ENCODE measurements around the gene BTBD17. TPM values are rescaled to one million over a fixed set of nuclear protein-coding genes. Genes with fewer than 3 reads are reported as not detected.

The BTBD17 gene
- total and polyA plus RNA-seq, 2 of the 8 experiments (the other 6 are each of a cell fraction or from before 2014, with no cell fraction given) = 7.0 to 14.8 TPM

GRCh38 chr17:74404218-74404617 lies 42.5 kb upstream of the BTBD17 start:
- POLR2A ChIA-PET (ENCODE audit: partially characterized antibody) = interaction anchor here (0.7 to 1.2 kb wide), 3 partner anchors 9 to 48 kb away, joined by 3 to 6 read pairs (median 3); no protein-coding TSS in a partner anchor
- CTCF ChIA-PET (ENCODE audit: partially characterized antibody) = interaction anchor here (0.6 to 7.4 kb wide), 15 partner anchors 8 to 440 kb away, joined by 3 to 47 read pairs (median 3); no protein-coding TSS in a partner anchor
- Histone ChIP-seq H2BK12ac (ENCODE audit: low read depth, low read length) (peak overlapping the region; percentile 86), H3K4me2 (ENCODE audit: insufficient read depth in 1 of 2, low read depth in 2 of 2, low read length in 2 of 2) (peak overlapping the region; percentile 55 to 58), H3K4ac (replicated peaks; ENCODE audit: insufficient read length, low read depth, low read length) (peak overlapping the region; percentile 65), H2BK120ac (replicated peaks; ENCODE audit: low read depth, low read length) (no peak overlapping the region), H3K4me3 (ENCODE audit: extremely low read depth in 1 of 4, insufficient read depth in 2 of 4, low read depth in 3 of 4, low read length in 4 of 4) (peak overlapping the region in 1 of 4 experiments; percentile 37; a peak in 4 of 8 replicates), H3K9me3 (ENCODE audit: insufficient read depth in 2 of 2, low read depth in 1 of 2, low read length in 1 of 2) (no peaks in the 10 kb centered on the region), H4K20me1 (replicated peaks in 1 of 2; ENCODE audit: control insufficient read depth in 1 of 2, insufficient read depth in 2 of 2, low read length in 2 of 2) (no peaks in the 10 kb centered on the region), H3K14ac (ENCODE audit: insufficient read length) (no peak overlapping the region), H3K79me2 (ENCODE audit: control insufficient read depth in 1 of 2, insufficient read depth in 2 of 2, low read length in 2 of 2) (no peaks in the 10 kb centered on the region), H2BK5ac (ENCODE audit: low read depth, low read length) (peak overlapping the region; percentile 84; the same call in 1 of the 2 replicates), H3K79me1 (ENCODE audit: low read depth, low read length) (no peaks in the 10 kb centered on the region), H3K56ac (replicated peaks; ENCODE audit: insufficient read length, low read depth, low read length) (no peak overlapping the region), H2AFZ (ENCODE audit: low read length) (peak overlapping the region; percentile 88), H4K5ac (ENCODE audit: insufficient read length, low read depth, low read length) (peak overlapping the region; percentile 13), H2BK20ac (ENCODE audit: low read length) (peak overlapping the region; percentile 90), H3K23me2 (ENCODE audit: low read depth, low read length) (no peaks in the 10 kb centered on the region; the same call in 1 of the 2 replicates), H3K23ac (ENCODE audit: insufficient read length) (no peak overlapping the region), H2AK5ac (ENCODE audit: low read depth, low read length) (peak overlapping the region; percentile 3; the same call in 1 of the 2 replicates), H3K27ac (ENCODE audit: low read depth, low read length) (peak overlapping the region; percentile 58), H4K91ac (replicated peaks; ENCODE audit: insufficient read length, low read length) (peak overlapping the region; percentile 69), H4K8ac (ENCODE audit: extremely low read depth, insufficient read depth, low read length) (peak overlapping the region; percentile 85; the same call in 1 of the 2 replicates), H3K4me1 (replicated peaks in 1 of 4; ENCODE audit: control insufficient read depth in 3 of 4, insufficient read depth in 4 of 4, low read length in 3 of 4) (peaks cover 3 to 17% (median 14%) of the 10 kb centered on the region in 4 experiments), H3K36me3 (ENCODE audit: control insufficient read depth in 2 of 4, insufficient read depth in 4 of 4, low read length in 3 of 4) (no peaks in the 10 kb centered on the region), H3K27me3 (replicated peaks in 1 of 4; ENCODE audit: control insufficient read depth in 3 of 4, extremely low read depth in 1 of 4, insufficient read depth in 3 of 4, low read length in 3 of 4) (no peaks in the 10 kb centered on the region), H2BK15ac (ENCODE audit: low read length) (peak overlapping the region; percentile 37; the same call in 1 of the 2 replicates), H3K9ac (replicated peaks in 1 of 4; ENCODE audit: extremely low read depth in 1 of 4, low read depth in 3 of 4, low read length in 3 of 4) (no peak overlapping the region), H3K18ac (ENCODE audit: extremely low read depth, low read length) (peak overlapping the region; percentile 34; the same call in 1 of the 2 replicates)
- DNase-seq (ENCODE audit: low read depth in 1 of 2, low spot score in 2 of 2) = peak; percentile 43 to 62
- FAIRE-seq = no peak
- WGBS, 2 experiments (ENCODE audit: extremely low coverage in 1 of 2, insufficient coverage in 1 of 2, insufficient read length in 1 of 2, insufficient replicate concordance in 2 of 2, low coverage in 1 of 2, low lambda C conversion rate in 2 of 2, missing lambda C conversion rate in 1 of 2) = 31% methylated on average over 7 of the region's 7 CpGs; no CpG with 5 or more reads in 1 of the 2 experiments
- no peak for TF ChIP-seq RBBP5 (IDR thresholded peaks at IDR 0.05; ENCODE audit: borderline replicate concordance, low read depth, low read length)
- peak; percentile 26 for TF ChIP-seq ASH2L (IDR thresholded peaks at IDR 0.05; ENCODE audit: low read length)
- TF ChIP-seq KDM4A (IDR thresholded peaks at IDR 0.05; ENCODE audit: low read depth, low read length, severe bottlenecking) = no peak
- no peak for TF ChIP-seq CHD1 (IDR thresholded peaks at IDR 0.05; ENCODE audit: low read depth, low read length)
- TF ChIP-seq TEAD4 (IDR thresholded peaks at IDR 0.05; ENCODE audit: low read depth, low read length) = 0 out of 2 replicates have a peak, but pooled peaks have one; percentile 10
- no peak for TF ChIP-seq JUND (IDR thresholded peaks at IDR 0.05; ENCODE audit: low read length)
- no peak for TF ChIP-seq SIX5 (IDR thresholded peaks at IDR 0.05; ENCODE audit: low read depth, low read length)
- TF ChIP-seq TAF1 (IDR thresholded peaks at IDR 0.05; ENCODE audit: low read depth, low read length) = no peak
